ENCODE data around the gene L2HGDH.

DNA sequence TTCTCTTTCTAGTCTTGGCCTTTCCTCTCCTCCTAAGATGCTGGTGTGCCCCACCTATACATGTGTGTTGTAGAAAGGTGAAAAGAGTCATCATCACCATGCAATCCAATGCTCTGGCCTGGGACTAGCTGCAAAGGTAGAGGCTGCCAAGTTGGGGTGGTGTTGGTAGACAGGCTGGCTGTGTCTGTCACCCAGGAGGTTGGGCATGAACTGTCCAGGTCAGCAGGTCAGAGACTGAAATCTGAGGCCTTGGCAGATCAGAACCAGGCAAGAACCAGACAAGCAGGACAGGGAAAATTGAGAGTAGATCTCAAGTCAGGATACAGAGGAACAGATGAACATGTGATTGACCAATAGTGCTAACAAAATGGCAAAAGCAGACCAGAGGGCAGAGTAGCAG lies 26.2 kb downstream of the L2HGDH start:
- TF ChIP-seq EZH2phosphoT487 (IDR thresholded peaks at IDR 0.05; ENCODE audit: low read depth, severe bottlenecking, unreplicated experiment), result no peak
- TF ChIP-seq, protein P1, sequence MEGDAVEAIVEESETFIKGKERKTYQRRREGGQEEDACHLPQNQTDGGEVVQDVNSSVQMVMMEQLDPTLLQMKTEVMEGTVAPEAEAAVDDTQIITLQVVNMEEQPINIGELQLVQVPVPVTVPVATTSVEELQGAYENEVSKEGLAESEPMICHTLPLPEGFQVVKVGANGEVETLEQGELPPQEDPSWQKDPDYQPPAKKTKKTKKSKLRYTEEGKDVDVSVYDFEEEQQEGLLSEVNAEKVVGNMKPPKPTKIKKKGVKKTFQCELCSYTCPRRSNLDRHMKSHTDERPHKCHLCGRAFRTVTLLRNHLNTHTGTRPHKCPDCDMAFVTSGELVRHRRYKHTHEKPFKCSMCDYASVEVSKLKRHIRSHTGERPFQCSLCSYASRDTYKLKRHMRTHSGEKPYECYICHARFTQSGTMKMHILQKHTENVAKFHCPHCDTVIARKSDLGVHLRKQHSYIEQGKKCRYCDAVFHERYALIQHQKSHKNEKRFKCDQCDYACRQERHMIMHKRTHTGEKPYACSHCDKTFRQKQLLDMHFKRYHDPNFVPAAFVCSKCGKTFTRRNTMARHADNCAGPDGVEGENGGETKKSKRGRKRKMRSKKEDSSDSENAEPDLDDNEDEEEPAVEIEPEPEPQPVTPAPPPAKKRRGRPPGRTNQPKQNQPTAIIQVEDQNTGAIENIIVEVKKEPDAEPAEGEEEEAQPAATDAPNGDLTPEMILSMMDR (IDR thresholded peaks at IDR 0.05; ENCODE audit: poor library complexity), result no peak
- no peak for TF ChIP-seq EZH2 (IDR thresholded peaks at IDR 0.05; ENCODE audit: borderline replicate concordance)

All from hepatocyte (in vitro differentiated cells).